ENCODE results near the gene KRT31. TPM values are rescaled to one million over a fixed set of nuclear protein-coding genes. Genes with fewer than 3 reads are reported as not detected.

KRT31 gene
- total RNA-seq (not detected in 2 replicates), polyA plus RNA-seq (not detected in 2 replicates), polyA minus RNA-seq (not detected in 2 replicates)
- total RNA-seq (2013), result 0.07 TPM

GRCh38 chr17:41396996-41397660 lies at the start of gene KRT31:
KRT31 (minus strand) TSS chr17:41397608; CDS start chr17:41397539, 69 bp downstream.
- Histone ChIP-seq H3K79me2 (ENCODE audit: control insufficient read depth, insufficient read depth, low read length) (no peaks in the 10 kb centered on the region), H3K4me3 (ENCODE audit: control extremely low read depth in 1 of 5, extremely low read depth in 1 of 5, insufficient read depth in 1 of 5, low read depth in 2 of 5, low read length in 4 of 5) (no peak within 1 kb of the TSS), H3K9me3 (ENCODE audit: control extremely low read depth in 1 of 3, control insufficient read depth in 2 of 3, insufficient read depth in 1 of 3, low read length in 2 of 3) (no peaks in the 10 kb centered on the region), H3K4me1 (ENCODE audit: control insufficient read depth in 2 of 2, insufficient read depth in 2 of 2, low read length in 2 of 2) (no peaks in the 10 kb centered on the region), H3K4me2 (replicated peaks; ENCODE audit: low read depth, low read length, poor library complexity, severe bottlenecking) (no peak within 1 kb of the TSS), H3K36me3 (replicated peaks in 1 of 2; ENCODE audit: control extremely low read depth in 1 of 2, control insufficient read depth in 1 of 2, extremely low read depth in 1 of 2, insufficient read depth in 2 of 2, low read length in 1 of 2) (no peaks in the 10 kb centered on the region), H3K27ac (ENCODE audit: low read length in 2 of 2) (no peak within 1 kb of the TSS), H3K27me3 (replicated peaks in 1 of 4; ENCODE audit: control extremely low read depth in 1 of 4, control insufficient read depth in 3 of 4, insufficient read depth in 4 of 4, low read length in 3 of 4) (peaks cover 0 to 4% (median 1%) of the 10 kb centered on the region in 4 experiments), H3K9ac (ENCODE audit: low read length) (no peak within 1 kb of the TSS), H4K20me1 (ENCODE audit: control insufficient read depth, insufficient read depth, low read length, poor library complexity, severe bottlenecking) (no peaks in the 10 kb centered on the region), H2AFZ (ENCODE audit: insufficient read depth, low read depth, low read length, poor library complexity, severe bottlenecking) (no peak within 1 kb of the TSS)
- TF ChIP-seq EZH2 (IDR thresholded peaks at IDR 0.05; ENCODE audit: borderline replicate concordance, insufficient read depth, low read depth, low read length, poor library complexity, severe bottlenecking) (no peak), CTCF (IDR thresholded peaks at IDR 0.05) (no peak)
- POLR2A ChIA-PET, result no interaction called here
- DNase-seq (no peak), ATAC-seq (ENCODE audit: low read depth) (no peak)
- CTCF ChIA-PET, result no interaction called here
- 90% methylated on average over 15 of the region's 16 CpGs for WGBS (ENCODE audit: insufficient coverage)
- peaks cover 50% of the 10 kb centered on the region for H3K27me3 Mint-ChIP-seq
- no peaks in the 10 kb centered on the region for H3K4me1 Mint-ChIP-seq
- no peak within 1 kb of the TSS for H3K4me3 Mint-ChIP-seq
- H3K9me3 Mint-ChIP-seq (ENCODE audit: insufficient read depth), result no peaks in the 10 kb centered on the region
- no peak within 1 kb of the TSS for H3K27ac Mint-ChIP-seq
- intact Hi-C loops (cut with micrococcal nuclease), result no loop called here

GRCh38 chr17:41446806-41447205 lies 49.4 kb upstream of the KRT31 start:
- H2AFZ ChIP-seq (ENCODE audit: insufficient read depth, low read depth, low read length, poor library complexity, severe bottlenecking), result no peak overlapping the region
- no peaks in the 10 kb centered on the region for H3K36me3 ChIP-seq (replicated peaks in 1 of 2; ENCODE audit: control extremely low read depth in 1 of 2, control insufficient read depth in 1 of 2, extremely low read depth in 1 of 2, insufficient read depth in 2 of 2, low read length in 1 of 2)
- ChIA-PET POLR2A (no interaction called here), CTCF (no interaction called here)
- H3K27me3 ChIP-seq (replicated peaks in 1 of 4; ENCODE audit: control extremely low read depth in 1 of 4, control insufficient read depth in 3 of 4, insufficient read depth in 4 of 4, low read length in 3 of 4), result peaks cover 0 to 11% (median 0%) of the 10 kb centered on the region in 4 experiments
- H3K9ac ChIP-seq (ENCODE audit: low read length), result no peak overlapping the region
- no peak for DNase-seq
- Mint-ChIP-seq H3K4me3 (no peak overlapping the region), H3K27ac (no peak overlapping the region), H3K9me3 (ENCODE audit: insufficient read depth) (no peaks in the 10 kb centered on the region), H3K4me1 (no peaks in the 10 kb centered on the region), H3K27me3 (peaks cover 43% of the 10 kb centered on the region)
- H3K4me3 ChIP-seq (ENCODE audit: control extremely low read depth in 1 of 5, extremely low read depth in 1 of 5, insufficient read depth in 1 of 5, low read depth in 2 of 5, low read length in 4 of 5), result no peak overlapping the region
- no peak overlapping the region for H3K27ac ChIP-seq (ENCODE audit: low read length in 2 of 2)
- H3K4me2 ChIP-seq (replicated peaks; ENCODE audit: low read depth, low read length, poor library complexity, severe bottlenecking), result no peak overlapping the region
- no CpG with 5 or more reads among the region's 2 CpGs for WGBS (ENCODE audit: insufficient coverage)
- intact Hi-C loops (cut with micrococcal nuclease), result no loop called here
- no peaks in the 10 kb centered on the region for H3K4me1 ChIP-seq (ENCODE audit: control insufficient read depth in 2 of 2, insufficient read depth in 2 of 2, low read length in 2 of 2)
- no peaks in the 10 kb centered on the region for H4K20me1 ChIP-seq (ENCODE audit: control insufficient read depth, insufficient read depth, low read length, poor library complexity, severe bottlenecking)
- H3K79me2 ChIP-seq (ENCODE audit: control insufficient read depth, insufficient read depth, low read length), result no peaks in the 10 kb centered on the region
- ATAC-seq (ENCODE audit: low read depth), result no peak
- H3K9me3 ChIP-seq (ENCODE audit: control extremely low read depth in 1 of 3, control insufficient read depth in 2 of 3, insufficient read depth in 1 of 3, low read length in 2 of 3), result peaks cover 0 to 3% (median 0%) of the 10 kb centered on the region in 3 donors
- no peak for TF ChIP-seq CTCF (IDR thresholded peaks at IDR 0.05)
- no peak for TF ChIP-seq EZH2 (IDR thresholded peaks at IDR 0.05; ENCODE audit: borderline replicate concordance, insufficient read depth, low read depth, low read length, poor library complexity, severe bottlenecking)

All from B cell (primary cell).